B cell (primary cell): Measurements from ENCODE around the gene PIGQ. TPM values are rescaled to one million over a fixed set of nuclear protein-coding genes. Genes with fewer than 3 reads are reported as not detected.

Experiments used
- ATAC-seq: fragments of 200-7000 bp; cut with Tn5 transposase; one replicate; pipeline ENCODE4 v1.10.0; 2021; ENCODE audit warnings: low read depth, mild to moderate bottlenecking, moderate number of reproducible peaks, moderate library complexity
- CTCF ChIA-PET: fragments of 350-600 bp; sonication (Branson Sonifier 250); formaldehyde crosslinking; loops from one replicate; lab custom pipeline; 2021; ENCODE audit warnings: antibody characterized with exemption, inconsistent platforms; lab: Charles Lee
- POLR2A ChIA-PET: fragments of 350-600 bp; sonication (Branson Sonifier 250); formaldehyde crosslinking; loops from one replicate; lab custom pipeline; 2021; ENCODE audit warnings: antibody characterized with exemption; lab: Charles Lee
- DNase-seq: peaks from one replicate; pipeline ENCODE4 v3.0.0; 2013
- H2AFZ ChIP-seq: 2 replicates; pipeline ENCODE4 v1.6.1; 2012; ENCODE audit warnings: mild to moderate bottlenecking, low read depth, low read length; ENCODE audit not compliant: insufficient read depth, poor library complexity, severe bottlenecking
- H3K27ac ChIP-seq, 2 donors: 1 replicate in 1 of 2; 2 replicates in 1 of 2; pipeline ENCODE4 v1.5.1; 2012 to 2013; ENCODE audit warnings: low read length in 2 of 2, mild to moderate bottlenecking in 2 of 2, moderate library complexity in 1 of 2
- H3K27me3 ChIP-seq, 4 experiments: fragments of 200-600 bp in 1 of 4; sonication (generic) in 1 of 4; replicated peaks in 1 of 4; 1 replicate in 2 of 4; 2 replicates in 2 of 4; pipeline versions ENCODE4 v1.6.1 to v1.7.0; 2013 to 2016; ENCODE audit warnings: low read length in 3 of 4, mild to moderate bottlenecking in 2 of 4, mixed read lengths in 1 of 4, moderate library complexity in 1 of 4; ENCODE audit not compliant: insufficient read depth in 4 of 4, control insufficient read depth in 3 of 4; ENCODE audit errors: control extremely low read depth in 1 of 4
- H3K36me3 ChIP-seq, 2 experiments: replicated peaks in 1 of 2; 1 replicate in 1 of 2; 2 replicates in 1 of 2; pipeline versions ENCODE4 v1.6.1 to v1.7.1; 2013; ENCODE audit warnings: low read length in 1 of 2; ENCODE audit not compliant: insufficient read depth in 2 of 2, control insufficient read depth in 1 of 2; ENCODE audit errors: control extremely low read depth in 1 of 2, extremely low read depth in 1 of 2
- H3K4me1 ChIP-seq, 2 donors: fragments of 200-600 bp in 1 of 2; sonication (generic) in 1 of 2; 1 replicate in 1 of 2; 2 replicates in 1 of 2; pipeline versions ENCODE4 v1.5.1 to v1.6.1; 2013 to 2017; ENCODE audit warnings: low read length in 2 of 2; ENCODE audit not compliant: control insufficient read depth in 2 of 2, insufficient read depth in 2 of 2
- H3K4me2 ChIP-seq: replicated peaks from 2 replicates; pipeline ENCODE3; 2012; ENCODE audit warnings: mild to moderate bottlenecking, low read depth, low read length; ENCODE audit not compliant: poor library complexity, severe bottlenecking
- H3K4me3 ChIP-seq, 5 experiments: fragments of 200-600 bp in 1 of 5; sonication (generic) in 1 of 5; 1 replicate in 3 of 5; 2 replicates in 2 of 5; pipeline versions ENCODE4 v1.5.1 to v1.7.0; 2011 to 2016; ENCODE audit warnings: low read length in 4 of 5, mild to moderate bottlenecking in 4 of 5, low read depth in 2 of 5, control low read depth in 1 of 5, moderate library complexity in 1 of 5; ENCODE audit not compliant: insufficient read depth in 1 of 5; ENCODE audit errors: control extremely low read depth in 1 of 5, extremely low read depth in 1 of 5
- H3K79me2 ChIP-seq: fragments of 200-600 bp; sonication (generic); one replicate; pipeline ENCODE4 v1.6.0; 2016; ENCODE audit warnings: low read length; ENCODE audit not compliant: control insufficient read depth, insufficient read depth
- H3K9ac ChIP-seq: fragments of 200-600 bp; sonication (generic); 2 replicates; pipeline ENCODE4 v1.6.1; 2017; ENCODE audit warnings: mild to moderate bottlenecking, low read length, moderate library complexity
- H3K9me3 ChIP-seq, 3 donors: one replicate each; pipeline versions ENCODE4 v1.6.1 to v1.7.1; 2013; ENCODE audit warnings: low read length in 2 of 3; ENCODE audit not compliant: control insufficient read depth in 2 of 3, insufficient read depth in 1 of 3; ENCODE audit errors: control extremely low read depth in 1 of 3
- H4K20me1 ChIP-seq: 2 replicates; pipeline ENCODE4 v1.6.0; 2012; ENCODE audit warnings: mild to moderate bottlenecking, low read length; ENCODE audit not compliant: insufficient read depth, control insufficient read depth, poor library complexity, severe bottlenecking
- H3K27ac Mint-ChIP-seq: one replicate; pipeline ENCODE4 v1.8.0; 2021; ENCODE audit warnings: mixed read lengths
- H3K27me3 Mint-ChIP-seq: one replicate; pipeline ENCODE4 v1.8.0; 2021; ENCODE audit warnings: mixed read lengths
- H3K4me1 Mint-ChIP-seq: one replicate; pipeline ENCODE4 v1.8.0; 2021; ENCODE audit warnings: mixed read lengths
- H3K4me3 Mint-ChIP-seq: one replicate; pipeline ENCODE4 v1.8.0; 2021; ENCODE audit warnings: mixed read lengths
- H3K9me3 Mint-ChIP-seq: one replicate; pipeline ENCODE4 v1.8.0; 2022; ENCODE audit warnings: mixed read lengths; ENCODE audit not compliant: insufficient read depth
- CTCF ChIP-seq: fragments of 200-600 bp; IDR thresholded peaks from one replicate; pipeline ENCODE4 v1.8.0; 2022; ENCODE audit warnings: antibody characterized with exemption, mild to moderate bottlenecking
- EZH2 ChIP-seq: IDR thresholded peaks from 2 replicates; pipeline ENCODE4 v1.6.1; 2012; ENCODE audit warnings: borderline replicate concordance, low read depth, mild to moderate bottlenecking, moderate library complexity, low read length; ENCODE audit not compliant: insufficient read depth, poor library complexity, severe bottlenecking
- WGBS: methylation state at CpG from one replicate; pipeline ENCODE4 v1.1.5; 2013; ENCODE audit warnings: missing lambda C conversion rate; ENCODE audit not compliant: insufficient coverage; 5-methylcytosine and 5-hydroxymethylcytosine counted together
- intact Hi-C: fragments of 100-400 bp; cut with micrococcal nuclease; formaldehyde crosslinking; loops from one replicate; pipeline ENCODE4 v1.10.0; 2022
- polyA plus RNA-seq: library from polyadenylated mRNA; depleted of rRNA; stranded (reverse); fragments of >200 nt; gene quantifications from 2 replicates; pipeline ENCODE4 v1.2.3, GENCODE V29; 2012
- total RNA-seq, 2 donors: library from RNA; stranded (reverse); fragments of 120-200 nt in 1 of 2; gene quantifications; 1 replicate in 1 of 2; 2 replicates in 1 of 2; pipeline versions ENCODE4 v1.2.3 to v1.2.4, GENCODE V29; 2013 to 2022

The PIGQ gene
- total and polyA plus RNA-seq, 2 donors (not counting 1 experiment from before 2014, with no cell fraction given): 56.9 to 68.5 TPM

- H3K4me3 ChIP-seq: peak within 1 kb of the TSS in 4 of 5 experiments; percentile 37 to 59 (median 44)
- CTCF ChIA-PET: interaction anchor here (0.6 to 0.7 kb wide), 2 partner anchors 174 to 459 kb away, joined by 4 read pairs; no protein-coding TSS in a partner anchor
- peak within 1 kb of the TSS; percentile 84 for H2AFZ ChIP-seq
Measured at GRCh38 chr16:566475-567372, 3.0 kb upstream of the PIGQ start, which contains the start of gene NHLRC4. Gene NHLRC4 (plus strand): TSS chr16:567005. CDS start chr16:568048, 1,043 bp downstream.

More at GRCh38 chr16:566475-567372, 3.0 kb upstream of the PIGQ start, which contains the start of gene NHLRC4:
- H3K36me3 ChIP-seq: no peaks in the 10 kb centered on the region
- H3K9ac ChIP-seq: peak within 1 kb of the TSS; percentile 58
- Mint-ChIP-seq H3K4me1 (peaks cover 33% of the 10 kb centered on the region), H3K27ac (peak within 1 kb of the TSS; percentile 87), H3K4me3 (peak within 1 kb of the TSS; percentile 78), H3K27me3 (peaks cover 6% of the 10 kb centered on the region), H3K9me3 (no peaks in the 10 kb centered on the region)
- H4K20me1 ChIP-seq: no peaks in the 10 kb centered on the region
- 27% methylated on average over 26 of the region's 26 CpGs for WGBS
- POLR2A ChIA-PET: interaction anchor here (0.8 to 3.0 kb wide), 3 partner anchors 22 to 70 kb away, joined by 3 to 8 read pairs (median 6); partner anchors contain the start of genes CAPN15 and METTL26
- intact Hi-C loops: no loop called here
- peak; percentile 62 for ATAC-seq
- peak within 1 kb of the TSS; percentile 80 for H3K4me2 ChIP-seq
- peak; percentile 72 for DNase-seq
- H3K9me3 ChIP-seq: no peaks in the 10 kb centered on the region
- H3K4me1 ChIP-seq: peaks cover 33 to 48% of the 10 kb centered on the region in 2 donors
- peaks cover 0 to 4% (median under 1%) of the 10 kb centered on the region in 4 experiments for H3K27me3 ChIP-seq
- H3K79me2 ChIP-seq: peaks cover 27% of the 10 kb centered on the region
- peak within 1 kb of the TSS; percentile 41 to 65 for H3K27ac ChIP-seq
- TF ChIP-seq CTCF: no peak
- no peak for TF ChIP-seq EZH2
